ENCODE results near the gene PTPRT. TPM values are rescaled to one million over a fixed set of nuclear protein-coding genes. Genes with fewer than 3 reads are reported as not detected.

Gene PTPRT
- total and polyA plus RNA-seq, 8 donors: 0.23 to 1.8 (median 0.95) TPM

DNA sequence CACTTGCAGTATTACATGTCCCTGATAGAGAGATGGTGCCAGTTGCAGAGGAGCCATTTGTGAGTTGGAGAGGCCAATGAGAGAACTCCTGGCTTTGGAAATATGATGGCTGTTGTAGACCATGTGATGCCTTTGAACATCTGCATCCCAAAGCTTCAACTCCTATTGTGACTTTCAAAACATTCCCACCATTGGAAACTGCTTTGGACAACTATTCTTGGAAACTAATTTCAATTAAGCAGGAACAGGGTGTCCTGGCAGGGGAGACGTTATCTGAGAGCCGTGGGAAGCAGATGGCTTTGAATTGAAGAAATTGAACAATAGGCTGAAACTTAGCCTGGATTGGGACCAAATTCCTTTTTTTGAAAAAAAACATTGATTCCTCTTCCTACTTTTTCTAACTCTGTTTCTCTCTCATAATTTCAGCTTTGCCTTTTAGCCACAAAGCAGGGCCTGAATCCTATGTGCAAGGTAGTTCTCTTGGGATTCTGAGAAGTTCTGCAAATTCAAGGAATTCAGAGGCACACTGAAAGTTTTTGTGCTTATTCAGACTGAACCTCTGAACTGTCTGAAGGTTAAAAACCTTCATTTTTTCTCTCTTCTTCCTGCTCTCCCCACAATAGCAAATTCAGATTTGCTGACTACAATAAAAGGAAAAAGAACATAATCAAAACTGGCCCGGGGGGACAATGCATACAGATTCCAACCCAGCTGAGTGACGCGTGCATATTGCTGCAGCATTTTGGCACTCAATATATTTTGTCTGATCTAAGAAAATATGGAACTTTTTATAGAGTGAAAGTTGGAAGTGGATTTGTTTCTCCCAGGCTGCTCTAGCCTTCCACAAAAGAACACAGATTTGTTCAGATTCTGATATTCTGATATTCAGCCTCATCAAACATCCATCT lies 851.2 kb downstream of the PTPRT start:
- no peaks in the 10 kb centered on the region for H3K9me3 ChIP-seq
- intact Hi-C loops (cut with DNase I): no loop called here
- no peak for ATAC-seq
- FAIRE-seq: no peak
- TF ChIP-seq, protein P1, sequence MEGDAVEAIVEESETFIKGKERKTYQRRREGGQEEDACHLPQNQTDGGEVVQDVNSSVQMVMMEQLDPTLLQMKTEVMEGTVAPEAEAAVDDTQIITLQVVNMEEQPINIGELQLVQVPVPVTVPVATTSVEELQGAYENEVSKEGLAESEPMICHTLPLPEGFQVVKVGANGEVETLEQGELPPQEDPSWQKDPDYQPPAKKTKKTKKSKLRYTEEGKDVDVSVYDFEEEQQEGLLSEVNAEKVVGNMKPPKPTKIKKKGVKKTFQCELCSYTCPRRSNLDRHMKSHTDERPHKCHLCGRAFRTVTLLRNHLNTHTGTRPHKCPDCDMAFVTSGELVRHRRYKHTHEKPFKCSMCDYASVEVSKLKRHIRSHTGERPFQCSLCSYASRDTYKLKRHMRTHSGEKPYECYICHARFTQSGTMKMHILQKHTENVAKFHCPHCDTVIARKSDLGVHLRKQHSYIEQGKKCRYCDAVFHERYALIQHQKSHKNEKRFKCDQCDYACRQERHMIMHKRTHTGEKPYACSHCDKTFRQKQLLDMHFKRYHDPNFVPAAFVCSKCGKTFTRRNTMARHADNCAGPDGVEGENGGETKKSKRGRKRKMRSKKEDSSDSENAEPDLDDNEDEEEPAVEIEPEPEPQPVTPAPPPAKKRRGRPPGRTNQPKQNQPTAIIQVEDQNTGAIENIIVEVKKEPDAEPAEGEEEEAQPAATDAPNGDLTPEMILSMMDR (IDR thresholded peaks at IDR 0.05): no peak
- H3K27ac ChIP-seq: no peak overlapping the region
- no peaks in the 10 kb centered on the region for H3K27me3 ChIP-seq
- H3K4me1 ChIP-seq: no peaks in the 10 kb centered on the region
- DNase-seq: no peak
- 62 to 68% methylated on average over 5 of the region's 5 CpGs for WGBS, 2 donors
- H3K36me3 ChIP-seq: no peaks in the 10 kb centered on the region
- H3K4me3 ChIP-seq: no peak overlapping the region

- H3K9me3 ChIP-seq: no peaks in the 10 kb centered on the region
- WGBS, 2 donors: 85 to 90% methylated on average over 1 of the region's 1 CpG
- no peak overlapping the region for H3K4me3 ChIP-seq
- H3K36me3 ChIP-seq: no peaks in the 10 kb centered on the region
- FAIRE-seq (no peak), ATAC-seq (no peak), DNase-seq (no peak)
- intact Hi-C loops (cut with DNase I): no loop called here
- TF ChIP-seq, protein P1 (IDR thresholded peaks at IDR 0.05): no peak
- H3K27me3 ChIP-seq: no peaks in the 10 kb centered on the region
- H3K4me1 ChIP-seq: no peaks in the 10 kb centered on the region
- H3K27ac ChIP-seq: no peak overlapping the region
Observed at GRCh38 chr20:42336576-42336975, 853.1 kb downstream of the PTPRT start.

- Histone ChIP-seq H3K4me3 (no peak overlapping the region), H3K27ac (no peak overlapping the region), H3K36me3 (no peaks in the 10 kb centered on the region), H3K27me3 (no peaks in the 10 kb centered on the region), H3K4me1 (no peaks in the 10 kb centered on the region), H3K9me3 (no peaks in the 10 kb centered on the region)
- ATAC-seq: no peak
- DNase-seq: no peak
- WGBS, 2 donors: 68 to 84% methylated on average over 2 of the region's 2 CpGs
- intact Hi-C loops (cut with DNase I): no loop called here
- TF ChIP-seq, protein P1 (IDR thresholded peaks at IDR 0.05): no peak
- FAIRE-seq: no peak
Observed at GRCh38 chr20:42319252-42320013, 870.3 kb downstream of the PTPRT start.

DNA sequence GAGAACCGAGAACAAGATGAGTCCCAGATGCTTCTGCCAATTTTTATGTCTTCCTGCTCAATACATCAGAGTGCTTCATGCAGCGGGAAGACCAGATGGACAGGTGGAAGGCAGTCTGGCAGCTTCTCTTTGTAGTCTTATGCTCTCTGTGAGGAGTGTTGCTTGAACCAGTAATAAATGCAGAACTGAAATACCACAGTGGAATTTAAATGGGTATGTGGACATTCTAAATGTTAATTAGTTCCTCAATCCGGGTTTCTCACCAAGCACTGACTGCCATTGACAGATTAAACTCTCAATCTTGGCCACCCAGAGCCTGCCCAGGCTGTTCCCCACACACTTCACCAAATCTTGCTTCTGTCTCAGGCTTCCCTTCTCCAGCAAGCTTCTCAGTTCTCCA lies 876.0 kb downstream of the PTPRT start:
- intact Hi-C loops (cut with DNase I): no loop called here
- Histone ChIP-seq H3K36me3 (no peaks in the 10 kb centered on the region), H3K9me3 (no peaks in the 10 kb centered on the region), H3K27ac (no peak overlapping the region), H3K4me1 (no peaks in the 10 kb centered on the region), H3K4me3 (no peak overlapping the region), H3K27me3 (peaks cover 0 to 6% (median 0%) of the 10 kb centered on the region in 4 donors)
- no peak for FAIRE-seq
- 71 to 74% methylated on average over 3 of the region's 3 CpGs for WGBS, 2 donors
- DNase-seq: no peak
- no peak for ATAC-seq
- TF ChIP-seq, protein P1 (IDR thresholded peaks at IDR 0.05): no peak

Data from pancreas (tissue), 10 donors.